Right lobe of liver (tissue), 6 donors: Measurements from ENCODE around the gene CWF19L2. TPM values are rescaled to one million over a fixed set of nuclear protein-coding genes. Genes with fewer than 3 reads are reported as not detected.

Experiments
- ATAC-seq, 4 donors: fragments of 200-7000 bp; cut with Tn5 transposase; one replicate each; pipeline ENCODE4 v1.9.1; 2020; ENCODE audit warnings: mild to moderate bottlenecking in 4 of 4, moderate library complexity in 4 of 4
- DNase-seq, 3 donors: peaks; one replicate each; pipeline ENCODE4 v3.0.0-alpha.2; 2020
- H3K27ac ChIP-seq, 3 donors: fragments of 200-600 bp; one replicate each; pipeline ENCODE4 v1.8.0; 2022
- H3K27me3 ChIP-seq, 2 donors: fragments of 200-600 bp; one replicate each; pipeline ENCODE4 v1.8.0; 2022
- H3K36me3 ChIP-seq, 4 donors: fragments of 200-600 bp; sonication (generic) in 1 of 4; one replicate each; pipeline versions ENCODE4 v1.5.1 to v1.8.0; 2017 to 2022; ENCODE audit warnings: control low read depth in 1 of 4
- H3K4me1 ChIP-seq, 4 donors: fragments of 200-600 bp; sonication (generic) in 1 of 4; one replicate each; pipeline versions ENCODE4 v1.5.1 to v1.8.0; 2017 to 2022; ENCODE audit warnings: control low read depth in 1 of 4
- H3K4me3 ChIP-seq, 3 donors: fragments of 200-600 bp; one replicate each; pipeline ENCODE4 v1.8.0; 2022
- H3K9me3 ChIP-seq, 4 donors: fragments of 200-600 bp; sonication (generic) in 1 of 4; one replicate each; pipeline versions ENCODE4 v1.5.1 to v1.8.0; 2017 to 2022; ENCODE audit warnings: control low read depth in 1 of 4
- CTCF ChIP-seq, 4 donors: fragments of 200-600 bp in 3 of 4; fragments of 450-650 bp in 1 of 4; IDR thresholded peaks; one replicate each; pipeline versions ENCODE4 v1.5.1 to v1.8.0; 2016 to 2022; ENCODE audit warnings: antibody characterized with exemption in 4 of 4, mild to moderate bottlenecking in 2 of 4
- POLR2A ChIP-seq: fragments of 450-650 bp; IDR thresholded peaks from one replicate; pipeline ENCODE4 v1.6.1; 2017; ENCODE audit warnings: antibody characterized with exemption, mild to moderate bottlenecking
- WGBS: methylation state at CpG from one replicate; pipeline ENCODE4 v1.1.6; 2018; ENCODE audit warnings: low coverage, low lambda C conversion rate; ENCODE audit not compliant: insufficient coverage; ENCODE audit errors: missing lambda C conversion rate; 5-methylcytosine and 5-hydroxymethylcytosine counted together
- intact Hi-C, 2 donors: fragments of 100-400 bp; cut with DNase I; formaldehyde crosslinking; loops; one replicate each; pipeline versions ENCODE4 v1.11.2 to v1.14.1; 2022
- total RNA-seq, 6 experiments: library from RNA; depleted of rRNA in 2 of 6; stranded (reverse); fragments of >200 nt in 2 of 6; fragmentation: NEBNext Ultra II Directional in 3 of 6; extraction: Animal tissue kit (Norgen Biotek cat#: 25700) in 3 of 6; gene quantifications; one replicate each; pipeline versions ENCODE4 v1.1.0 to v1.2.4, GENCODE V29; 2016 to 2023
- donor health status: DM: no; HTN: yes; CAD: no.
- donor health status: DM: no; HTN: no; CAD: no.
- donor health status: DM: no; HTN: no; CAD: no.
- donor health status: DM: no; HTN: yes; CAD: no.
- donor health status: DM: no; HTN: yes; CAD: no.

Gene CWF19L2
- total RNA-seq, 6 experiments from 2014 or later = 4.5 to 6.1 (median 5.3) TPM

- Histone ChIP-seq H3K36me3 (no peaks in the 10 kb centered on the region), H3K4me1 (no peaks in the 10 kb centered on the region), H3K9me3 (no peaks in the 10 kb centered on the region), H3K27ac (no peak overlapping the region), H3K27me3 (no peaks in the 10 kb centered on the region), H3K4me3 (no peak overlapping the region)
- ATAC-seq (no peak), DNase-seq (no peak)
- TF ChIP-seq CTCF (IDR thresholded peaks at IDR 0.05) (no peak), POLR2A (no peak)
- intact Hi-C loops = no loop called here
These were observed 21.3 kb upstream of the CWF19L2 start for GRCh38 chr11:107478922-107479321.

GRCh38 chr11:107477820-107478219 lies 20.2 kb upstream of the CWF19L2 start:
- intact Hi-C loops = no loop called here
- 57% methylated on average over 3 of the region's 3 CpGs for WGBS

GRCh38 chr11:107473792-107474191 lies 16.2 kb upstream of the CWF19L2 start:
- ATAC-seq = no peak
- Histone ChIP-seq H3K4me3 (no peak overlapping the region), H3K27ac (no peak overlapping the region), H3K4me1 (no peaks in the 10 kb centered on the region), H3K36me3 (no peaks in the 10 kb centered on the region), H3K9me3 (no peaks in the 10 kb centered on the region), H3K27me3 (no peaks in the 10 kb centered on the region)
- DNase-seq = no peak
- TF ChIP-seq POLR2A = no peak
- no peak for TF ChIP-seq CTCF (IDR thresholded peaks at IDR 0.05)
- intact Hi-C loops = no loop called here
- 67% methylated on average over 1 of the region's 3 CpGs for WGBS

More at GRCh38 chr11:107477820-107478219, 20.2 kb upstream of the CWF19L2 start:
- no peak overlapping the region for H3K4me3 ChIP-seq
- no peaks in the 10 kb centered on the region for H3K27me3 ChIP-seq
- ATAC-seq (no peak), DNase-seq (no peak)
- no peaks in the 10 kb centered on the region for H3K9me3 ChIP-seq
- H3K27ac ChIP-seq = no peak overlapping the region
- TF ChIP-seq CTCF (IDR thresholded peaks at IDR 0.05) (no peak), POLR2A (no peak)
- H3K4me1 ChIP-seq = no peaks in the 10 kb centered on the region
- no peaks in the 10 kb centered on the region for H3K36me3 ChIP-seq

GRCh38 chr11:107472966-107473365 lies 15.3 kb upstream of the CWF19L2 start:
- Histone ChIP-seq H3K9me3 (no peaks in the 10 kb centered on the region), H3K4me1 (no peaks in the 10 kb centered on the region), H3K4me3 (no peak overlapping the region), H3K27me3 (no peaks in the 10 kb centered on the region), H3K27ac (no peak overlapping the region), H3K36me3 (no peaks in the 10 kb centered on the region)
- TF ChIP-seq CTCF (IDR thresholded peaks at IDR 0.05) = no peak
- TF ChIP-seq POLR2A = no peak
- WGBS = 24% methylated on average over 1 of the region's 1 CpG
- ATAC-seq (no peak), DNase-seq (no peak)
- intact Hi-C loops = no loop called here

GRCh38 chr11:107468596-107468995 lies 11.0 kb upstream of the CWF19L2 start:
- H3K4me1 ChIP-seq = no peaks in the 10 kb centered on the region
- ATAC-seq = no peak
- no peak overlapping the region for H3K4me3 ChIP-seq
- WGBS = 19% methylated on average over 2 of the region's 3 CpGs
- no peaks in the 10 kb centered on the region for H3K36me3 ChIP-seq
- intact Hi-C loops = no loop called here
- TF ChIP-seq CTCF (IDR thresholded peaks at IDR 0.05) = no peak
- TF ChIP-seq POLR2A = no peak
- H3K27ac ChIP-seq = no peak overlapping the region
- no peaks in the 10 kb centered on the region for H3K9me3 ChIP-seq
- DNase-seq = no peak
- no peaks in the 10 kb centered on the region for H3K27me3 ChIP-seq
